Kasumi-1 (cell line): ENCODE data around the gene MAPK10.
"Not testable (repeated sequence)": the region's sequence is repeated elsewhere in the genome, so short reads cannot be mapped to it uniquely, and the experiment has no call there.

ENCODE experiments used
- DNase-seq, 2 experiments: peaks; one replicate each; lab custom pipeline; 2025; lab: John Stamatoyannopoulos, UW

The MAPK10 gene

GRCh38 chr4:85968945-85969819 lies 390.7 kb downstream of the MAPK10 start:
- DNase-seq = peak; percentile 65 to 79

- DNase-seq = no peak
Observed at GRCh38 chr4:85967872-85968271, 392.0 kb downstream of the MAPK10 start.

- no peak for DNase-seq
Observed at GRCh38 chr4:85966373-85966772, 393.5 kb downstream of the MAPK10 start.

GRCh38 chr4:85965529-85965928 lies 394.3 kb downstream of the MAPK10 start:
- DNase-seq = no peak

- not testable (repeated sequence) for DNase-seq
Observed at GRCh38 chr4:85965017-85965416, 394.8 kb downstream of the MAPK10 start.

GRCh38 chr4:85964298-85964697 lies 395.6 kb downstream of the MAPK10 start:
- no peak for DNase-seq

GRCh38 chr4:85963231-85963630 lies 396.6 kb downstream of the MAPK10 start:
- no peak for DNase-seq

GRCh38 chr4:85961887-85962286 lies 398.0 kb downstream of the MAPK10 start:
- DNase-seq = no peak

- DNase-seq = no peak
Observed at GRCh38 chr4:85956293-85956945, 403.4 kb downstream of the MAPK10 start.

- no peak for DNase-seq
Observed at GRCh38 chr4:85955620-85956292, 404.1 kb downstream of the MAPK10 start.

GRCh38 chr4:85953651-85954018 lies 406.2 kb downstream of the MAPK10 start:
- no peak for DNase-seq

GRCh38 chr4:85952972-85953650 lies 406.7 kb downstream of the MAPK10 start:
- no peak for DNase-seq

GRCh38 chr4:85952528-85952927 lies 407.3 kb downstream of the MAPK10 start:
- no peak for DNase-seq

GRCh38 chr4:85951099-85951498 lies 408.8 kb downstream of the MAPK10 start:
- no peak for DNase-seq

GRCh38 chr4:85946821-85947220 lies 413.0 kb downstream of the MAPK10 start:
- DNase-seq = no peak

GRCh38 chr4:85942107-85942506 lies 417.7 kb downstream of the MAPK10 start:
- no peak for DNase-seq

- DNase-seq = no peak
Observed at GRCh38 chr4:85940151-85940550, 419.7 kb downstream of the MAPK10 start.
